Retinal pigment epithelial cell (primary cell): ENCODE results near the gene SGPL1.
"Not testable (repeated sequence)": the region's sequence is repeated elsewhere in the genome, so short reads cannot be mapped to it uniquely, and the experiment has no call there.

ENCODE experiments used
- DNase-seq: peaks from one replicate; pipeline ENCODE4 v3.0.0-alpha.2; 2010; ENCODE audit warnings: low read depth
- H3K4me3 ChIP-seq: 2 replicates; pipeline ENCODE4 v1.5.1; 2011; ENCODE audit warnings: mild to moderate bottlenecking, low read length, control low read depth, moderate library complexity
- CTCF ChIP-seq: conservative IDR thresholded peaks from 2 replicates; pipeline ENCODE4 v1.5.1; 2011; ENCODE audit warnings: low read depth, low read length, control low read depth, inconsistent platforms

SGPL1 gene

GRCh38 chr10:70851597-70852475 is 36.1 kb downstream of the SGPL1 start:
- H3K4me3 ChIP-seq: no peak overlapping the region
- TF ChIP-seq CTCF: no peak
- no peak for DNase-seq

- TF ChIP-seq CTCF: no peak
- no peak for DNase-seq
- H3K4me3 ChIP-seq: no peak overlapping the region
Measured at GRCh38 chr10:70853038-70853437, 37.3 kb downstream of the SGPL1 start.

GRCh38 chr10:70853457-70853856 is 37.7 kb downstream of the SGPL1 start:
- no peak for TF ChIP-seq CTCF
- H3K4me3 ChIP-seq: no peak overlapping the region
- DNase-seq: no peak

GRCh38 chr10:70856454-70856853 is 40.7 kb downstream of the SGPL1 start:
- no peak overlapping the region for H3K4me3 ChIP-seq
- DNase-seq: no peak
- no peak for TF ChIP-seq CTCF

GRCh38 chr10:70858759-70859158 is 43.0 kb downstream of the SGPL1 start:
- TF ChIP-seq CTCF: no peak
- H3K4me3 ChIP-seq: no peak overlapping the region
- DNase-seq: no peak

GRCh38 chr10:70861495-70862197 is 45.9 kb downstream of the SGPL1 start:
- not testable (repeated sequence) for DNase-seq

GRCh38 chr10:70863470-70864160 is 47.9 kb downstream of the SGPL1 start:
- TF ChIP-seq CTCF: no peak
- H3K4me3 ChIP-seq: no peak overlapping the region
- DNase-seq: no peak

More at GRCh38 chr10:70861495-70862197, 45.9 kb downstream of the SGPL1 start:
- H3K4me3 ChIP-seq: not testable (repeated sequence)
